ENCODE results near the gene CXCL17.
"Not testable (repeated sequence)": the region's sequence is repeated elsewhere in the genome, so short reads cannot be mapped to it uniquely, and the experiment has no call there.

DNA sequence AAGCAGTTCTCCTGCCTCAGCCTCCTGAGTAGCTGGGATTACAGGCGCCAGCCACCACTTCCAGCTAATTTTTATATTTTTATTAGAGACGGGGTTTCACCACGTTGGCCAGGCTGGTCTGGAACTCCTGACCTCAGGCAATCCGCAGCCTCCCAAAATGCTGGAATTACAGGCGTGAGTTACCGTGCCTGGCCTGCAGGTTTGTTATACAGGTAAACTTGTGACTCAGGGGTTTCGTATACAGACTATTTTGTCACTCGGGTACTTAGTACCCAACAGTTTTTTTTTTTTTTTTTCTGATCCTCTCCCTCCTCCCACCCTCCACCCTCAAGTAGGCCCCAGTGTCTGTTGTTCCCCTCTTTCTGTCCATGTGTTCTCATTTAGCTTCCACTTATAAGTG is 18.5 kb upstream of the CXCL17 start:
- TF ChIP-seq, protein P1, sequence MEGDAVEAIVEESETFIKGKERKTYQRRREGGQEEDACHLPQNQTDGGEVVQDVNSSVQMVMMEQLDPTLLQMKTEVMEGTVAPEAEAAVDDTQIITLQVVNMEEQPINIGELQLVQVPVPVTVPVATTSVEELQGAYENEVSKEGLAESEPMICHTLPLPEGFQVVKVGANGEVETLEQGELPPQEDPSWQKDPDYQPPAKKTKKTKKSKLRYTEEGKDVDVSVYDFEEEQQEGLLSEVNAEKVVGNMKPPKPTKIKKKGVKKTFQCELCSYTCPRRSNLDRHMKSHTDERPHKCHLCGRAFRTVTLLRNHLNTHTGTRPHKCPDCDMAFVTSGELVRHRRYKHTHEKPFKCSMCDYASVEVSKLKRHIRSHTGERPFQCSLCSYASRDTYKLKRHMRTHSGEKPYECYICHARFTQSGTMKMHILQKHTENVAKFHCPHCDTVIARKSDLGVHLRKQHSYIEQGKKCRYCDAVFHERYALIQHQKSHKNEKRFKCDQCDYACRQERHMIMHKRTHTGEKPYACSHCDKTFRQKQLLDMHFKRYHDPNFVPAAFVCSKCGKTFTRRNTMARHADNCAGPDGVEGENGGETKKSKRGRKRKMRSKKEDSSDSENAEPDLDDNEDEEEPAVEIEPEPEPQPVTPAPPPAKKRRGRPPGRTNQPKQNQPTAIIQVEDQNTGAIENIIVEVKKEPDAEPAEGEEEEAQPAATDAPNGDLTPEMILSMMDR (IDR thresholded peaks at IDR 0.05) = not testable (repeated sequence)
- not testable (repeated sequence) for TF ChIP-seq EZH2 (IDR thresholded peaks at IDR 0.05; ENCODE audit: borderline replicate concordance, insufficient read depth, low read depth, low read length, poor library complexity, severe bottlenecking)
